Measurements from ENCODE around the gene NAPA.

DNA sequence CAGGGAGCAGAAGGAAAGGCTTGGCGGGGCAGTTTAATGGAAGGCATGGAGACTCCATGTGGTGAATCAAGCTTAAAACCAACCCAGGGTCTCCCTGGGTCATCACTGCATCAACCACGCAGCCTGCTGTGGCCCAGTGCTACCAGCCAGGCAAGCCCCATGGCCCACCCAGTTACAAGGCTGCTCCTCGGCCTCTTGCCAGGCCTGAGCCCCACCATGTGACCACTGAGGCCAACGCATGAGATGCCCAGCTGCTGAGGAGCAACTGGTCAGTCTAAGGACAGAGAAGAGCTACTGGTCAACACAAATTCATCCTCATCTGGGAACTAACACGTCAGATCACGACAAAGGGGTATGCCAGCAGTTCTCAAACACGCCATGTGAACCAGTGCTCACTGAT, 15.5 kb downstream of the NAPA start:
- no peak for TF ChIP-seq EZH2 (IDR thresholded peaks at IDR 0.05; ENCODE audit: borderline replicate concordance, low read length)
- TF ChIP-seq, protein P1, sequence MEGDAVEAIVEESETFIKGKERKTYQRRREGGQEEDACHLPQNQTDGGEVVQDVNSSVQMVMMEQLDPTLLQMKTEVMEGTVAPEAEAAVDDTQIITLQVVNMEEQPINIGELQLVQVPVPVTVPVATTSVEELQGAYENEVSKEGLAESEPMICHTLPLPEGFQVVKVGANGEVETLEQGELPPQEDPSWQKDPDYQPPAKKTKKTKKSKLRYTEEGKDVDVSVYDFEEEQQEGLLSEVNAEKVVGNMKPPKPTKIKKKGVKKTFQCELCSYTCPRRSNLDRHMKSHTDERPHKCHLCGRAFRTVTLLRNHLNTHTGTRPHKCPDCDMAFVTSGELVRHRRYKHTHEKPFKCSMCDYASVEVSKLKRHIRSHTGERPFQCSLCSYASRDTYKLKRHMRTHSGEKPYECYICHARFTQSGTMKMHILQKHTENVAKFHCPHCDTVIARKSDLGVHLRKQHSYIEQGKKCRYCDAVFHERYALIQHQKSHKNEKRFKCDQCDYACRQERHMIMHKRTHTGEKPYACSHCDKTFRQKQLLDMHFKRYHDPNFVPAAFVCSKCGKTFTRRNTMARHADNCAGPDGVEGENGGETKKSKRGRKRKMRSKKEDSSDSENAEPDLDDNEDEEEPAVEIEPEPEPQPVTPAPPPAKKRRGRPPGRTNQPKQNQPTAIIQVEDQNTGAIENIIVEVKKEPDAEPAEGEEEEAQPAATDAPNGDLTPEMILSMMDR (IDR thresholded peaks at IDR 0.05; ENCODE audit: low read length): no peak
